ENCODE measurements around the gene CACUL1.
"Not testable (repeated sequence)": the region's sequence is repeated elsewhere in the genome, so short reads cannot be mapped to it uniquely, and the experiment has no call there.

CACUL1 gene

DNA sequence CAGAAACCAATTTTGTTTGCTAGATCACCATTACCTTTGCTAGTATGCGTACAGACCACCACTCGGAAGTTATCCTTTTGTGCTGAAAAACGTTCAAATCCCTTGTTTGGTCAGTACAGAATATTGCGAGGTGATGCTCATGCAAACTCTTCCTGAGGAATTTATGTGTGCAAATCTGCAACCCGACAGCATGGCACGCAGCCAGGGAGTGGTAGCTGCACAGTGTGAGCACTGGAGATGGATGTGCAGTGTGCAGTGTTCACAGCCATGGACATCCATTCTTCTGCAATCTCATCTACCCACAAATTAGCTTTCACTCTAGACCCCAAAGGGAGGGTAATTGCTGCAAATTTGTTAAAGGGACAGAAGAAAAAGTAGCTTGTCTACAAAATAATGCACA, 72.2 kb downstream of the CACUL1 start:
- no peak for DNase-seq

DNA sequence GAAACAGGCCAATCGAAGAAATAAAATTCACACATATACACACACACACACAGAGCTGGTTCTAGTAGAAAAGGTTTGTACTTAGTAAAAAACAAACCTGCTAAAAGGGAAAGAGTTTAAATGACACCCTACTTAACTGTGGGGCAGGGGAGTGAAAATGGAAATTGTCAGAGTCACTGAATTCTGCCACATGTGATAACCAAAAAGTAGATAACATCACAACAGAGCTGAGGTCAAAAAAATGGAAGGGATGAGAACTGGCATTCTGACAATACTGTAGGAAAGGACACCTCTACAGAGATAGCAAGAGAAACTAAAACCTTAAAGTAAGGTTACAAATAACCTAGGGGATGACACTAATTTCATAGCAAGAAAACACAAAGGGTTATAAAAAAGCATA, 74.6 kb downstream of the CACUL1 start:
- DNase-seq: no peak

GRCh38 chr10:118674226-118674919, 80.4 kb downstream of the CACUL1 start:
- no peak for DNase-seq

GRCh38 chr10:118672766-118673715, 81.7 kb downstream of the CACUL1 start:
- DNase-seq: peak; percentile 76

DNA sequence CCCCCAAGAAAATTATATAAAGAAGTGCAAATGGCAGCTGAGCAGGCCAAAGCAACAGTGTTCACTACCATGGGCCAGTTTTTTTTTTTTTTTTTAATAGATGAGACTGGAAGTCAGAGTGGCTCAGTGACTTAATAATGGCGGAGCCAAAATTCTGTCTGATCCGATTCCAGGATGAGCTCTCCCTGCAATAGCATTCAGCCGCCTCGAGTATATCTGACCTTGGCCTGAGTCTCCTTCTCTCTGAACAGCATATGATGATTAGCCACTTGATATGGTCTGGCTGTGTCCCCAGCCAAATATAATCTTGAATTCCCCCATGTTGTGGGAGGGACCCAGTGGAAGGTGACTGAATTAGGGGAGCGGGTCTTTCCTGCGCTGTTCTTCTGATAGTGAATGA, 82.6 kb downstream of the CACUL1 start:
- DNase-seq: no peak

DNA sequence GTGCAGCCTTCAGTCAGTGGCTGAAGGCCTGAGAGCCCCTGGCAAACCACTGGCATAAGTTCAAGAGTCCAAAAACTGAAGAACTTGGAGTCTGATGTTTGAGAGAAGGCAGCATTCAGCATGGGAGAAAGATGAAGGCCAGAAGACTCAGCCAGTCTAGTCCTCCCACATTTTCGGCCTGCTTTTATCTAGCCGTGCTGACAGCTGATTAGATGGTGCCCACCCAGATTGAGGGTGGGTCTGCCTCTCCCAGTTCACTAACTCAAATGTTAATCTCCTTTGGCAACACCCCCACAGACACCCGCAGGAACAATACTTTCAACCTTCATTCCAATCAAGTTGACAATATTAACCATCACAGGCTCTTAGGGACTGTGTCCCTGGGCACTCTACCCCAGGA, 83.5 kb downstream of the CACUL1 start:
- DNase-seq: not testable (repeated sequence)

DNA sequence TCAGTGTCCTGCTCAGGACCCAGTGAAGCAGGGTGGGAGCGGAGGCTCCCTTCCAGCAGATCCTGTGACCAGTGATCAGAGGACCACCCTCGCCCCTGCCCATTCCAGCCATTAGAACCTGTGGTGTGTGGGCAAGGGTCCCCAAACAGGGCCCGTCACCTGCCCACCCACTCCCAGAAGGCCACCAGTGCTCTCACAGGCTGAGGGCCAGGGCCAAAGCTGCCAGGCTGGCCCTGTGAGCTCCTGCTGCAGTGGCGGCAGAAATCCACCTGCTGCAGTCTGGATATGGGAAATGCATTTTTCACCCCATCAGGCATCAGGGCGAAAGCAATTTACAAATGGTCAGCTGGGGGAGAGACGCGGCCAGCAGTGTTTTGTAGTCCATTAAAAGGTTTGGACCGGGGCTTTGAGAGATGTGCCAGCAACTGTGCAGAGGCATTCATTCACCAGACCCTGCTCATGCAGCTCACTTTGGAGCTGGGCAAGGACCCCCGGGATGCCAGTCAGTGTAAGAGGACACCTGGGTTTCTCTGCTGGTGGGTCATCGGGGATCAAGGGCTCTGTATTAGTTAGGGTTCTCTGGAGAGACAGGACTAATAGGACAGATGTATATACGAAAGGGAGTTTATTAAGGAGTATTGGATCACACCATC, 84.2 kb downstream of the CACUL1 start:
- DNase-seq: peak; percentile 17

DNA sequence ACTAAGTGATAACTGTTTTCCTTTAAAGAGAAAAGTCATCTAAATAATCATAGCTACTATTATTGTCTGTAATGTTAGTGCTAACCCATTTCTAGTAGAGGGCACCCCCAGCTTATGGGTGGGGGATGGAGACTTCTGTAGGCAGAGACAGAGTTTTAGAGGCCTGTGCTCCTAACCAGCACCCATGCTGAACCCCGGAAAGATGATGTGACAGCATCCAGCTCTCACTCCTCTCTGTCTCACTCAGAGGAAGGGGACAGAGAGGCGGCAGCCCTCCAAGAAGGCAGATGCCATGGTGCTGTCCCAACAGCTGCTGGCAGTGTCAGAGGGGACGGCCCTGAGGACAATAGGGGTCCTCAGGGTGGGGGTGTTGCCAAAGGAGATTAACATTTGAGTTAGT, 84.9 kb downstream of the CACUL1 start:
- no peak for DNase-seq

GRCh38 chr10:118669020-118669791, 85.6 kb downstream of the CACUL1 start:
- DNase-seq: peak; percentile 80

- DNase-seq: peak; percentile 66
Measured at GRCh38 chr10:118668228-118668952, 86.4 kb downstream of the CACUL1 start.

DNA sequence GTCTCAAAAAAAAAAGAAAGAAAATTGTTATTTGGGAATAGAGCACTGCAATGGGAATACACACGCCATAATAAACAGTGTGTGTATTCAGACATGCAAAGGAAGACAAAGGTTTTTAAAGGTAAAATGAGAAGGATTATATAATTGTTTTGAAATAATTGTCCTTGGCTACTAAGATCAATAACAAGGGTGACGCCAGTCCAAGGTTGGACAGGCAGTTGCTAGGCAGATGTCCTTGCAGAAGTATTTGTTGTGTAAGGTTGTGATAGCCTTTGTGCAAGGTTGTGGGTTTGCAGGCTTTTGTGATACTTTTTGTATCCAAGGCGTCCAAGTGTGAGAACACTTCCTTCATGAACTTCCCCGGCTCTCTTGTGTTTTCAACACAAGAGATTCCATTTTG, 87.0 kb downstream of the CACUL1 start:
- DNase-seq: no peak

- DNase-seq: no peak
Measured at GRCh38 chr10:118666350-118666749, 88.4 kb downstream of the CACUL1 start.

DNA sequence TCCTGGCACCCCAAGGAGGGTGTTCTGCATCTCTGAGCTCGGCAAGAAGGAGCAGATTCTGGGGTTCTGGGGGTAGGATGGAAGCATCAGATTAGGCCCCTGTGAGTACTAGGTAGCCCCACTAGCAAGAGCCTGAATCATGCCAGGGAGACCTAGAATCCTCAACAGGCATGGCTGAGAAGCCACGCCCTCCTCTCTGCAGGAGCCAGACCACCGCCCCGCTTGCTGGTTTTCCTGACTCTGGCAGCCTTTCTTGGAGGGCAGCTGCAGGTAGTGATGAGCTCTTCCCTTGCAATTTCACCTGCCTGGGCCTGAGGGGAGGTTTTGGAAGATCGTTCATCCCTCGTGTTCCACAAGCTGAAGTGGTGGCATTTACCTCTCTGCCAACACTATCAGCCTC, 90.4 kb downstream of the CACUL1 start:
- DNase-seq: no peak

DNA sequence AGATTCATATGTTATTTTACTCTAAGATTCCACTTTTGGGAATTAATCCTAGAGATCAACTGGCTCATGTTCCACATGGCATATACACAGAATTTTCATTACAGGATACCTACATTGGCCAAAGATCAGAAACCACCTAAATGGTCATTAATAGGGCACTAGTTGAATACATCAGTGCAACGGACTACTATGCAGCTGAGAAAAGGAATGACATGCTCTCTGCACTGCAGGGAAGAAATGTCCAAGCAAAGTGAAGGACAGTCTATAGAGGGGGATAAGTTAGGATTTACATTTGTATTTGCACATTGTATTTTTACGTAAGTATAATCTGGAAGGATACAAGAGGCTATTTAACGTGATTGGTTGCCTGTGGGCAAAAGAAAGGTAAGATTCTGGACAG, 91.6 kb downstream of the CACUL1 start:
- no peak for DNase-seq

GRCh38 chr10:118662228-118663035, 92.3 kb downstream of the CACUL1 start:
- DNase-seq: no peak

- no peak for DNase-seq
Measured at GRCh38 chr10:118658762-118659161, 96.0 kb downstream of the CACUL1 start.

GRCh38 chr10:118658168-118658567, 96.6 kb downstream of the CACUL1 start:
- DNase-seq: not testable (repeated sequence)

GRCh38 chr10:118645294-118645693, 109.5 kb downstream of the CACUL1 start:
- not testable (repeated sequence) for DNase-seq

DNA sequence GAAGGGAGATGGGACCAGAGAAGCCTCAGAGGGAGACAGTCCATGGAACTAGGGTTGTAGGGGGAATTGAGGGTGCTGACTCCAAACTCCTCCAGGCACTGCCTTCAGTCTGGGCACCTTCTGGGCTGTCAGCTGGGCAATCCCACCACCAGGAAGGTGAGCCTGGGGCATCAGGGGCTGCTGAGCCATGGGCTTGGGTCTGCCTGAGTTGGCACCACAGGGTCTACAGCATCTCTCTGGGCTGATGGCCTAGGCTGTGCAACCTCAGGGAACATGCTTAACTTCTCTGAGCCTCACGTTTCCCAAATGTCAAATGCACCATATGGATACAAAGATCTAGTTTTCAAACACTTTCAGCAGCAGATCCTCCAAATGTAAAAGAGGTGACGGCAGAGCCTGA, 112.5 kb downstream of the CACUL1 start:
- DNase-seq: no peak

GRCh38 chr10:118638680-118639079, 116.1 kb downstream of the CACUL1 start:
- DNase-seq: no peak
